ENCODE results near the gene JSRP1.
"Not testable (repeated sequence)": the region's sequence is repeated elsewhere in the genome, so short reads cannot be mapped to it uniquely, and the experiment has no call there.

JSRP1 gene

GRCh38 chr19:2282062-2282861, 26.0 kb upstream of the JSRP1 start, which contains the start of gene PEAK3:
Gene PEAK3 (minus strand): TSS chr19:2282175. CDS start chr19:2280931, 1,244 bp downstream.
- DNase-seq = no peak

- DNase-seq = not testable (repeated sequence)
Observed at GRCh38 chr19:2281265-2282061, 25.2 kb upstream of the JSRP1 start.

GRCh38 chr19:2280633-2281264, 24.5 kb upstream of the JSRP1 start:
- DNase-seq = no peak

GRCh38 chr19:2278459-2279158, 22.4 kb upstream of the JSRP1 start:
- DNase-seq = no peak

- no peak for DNase-seq
Observed at GRCh38 chr19:2277138-2277537, 20.9 kb upstream of the JSRP1 start.

- no peak for DNase-seq
Observed at GRCh38 chr19:2276429-2276986, 20.3 kb upstream of the JSRP1 start.

- DNase-seq = no peak
Observed at GRCh38 chr19:2275588-2276428, 19.6 kb upstream of the JSRP1 start.

- peak; percentile 29 for DNase-seq
Observed at GRCh38 chr19:2274931-2275535, 18.8 kb upstream of the JSRP1 start.

- no peak for DNase-seq
Observed at GRCh38 chr19:2274185-2274711, 18.0 kb upstream of the JSRP1 start.

- peak; percentile 66 for DNase-seq
Observed at GRCh38 chr19:2273356-2274184, 17.4 kb upstream of the JSRP1 start.

GRCh38 chr19:2271234-2272103, 15.3 kb upstream of the JSRP1 start:
- DNase-seq = no peak

GRCh38 chr19:2270423-2271233, 14.4 kb upstream of the JSRP1 start:
- DNase-seq = no peak

- no peak for DNase-seq
Observed at GRCh38 chr19:2270157-2270422, 13.9 kb upstream of the JSRP1 start.

GRCh38 chr19:2269244-2270156, 13.3 kb upstream of the JSRP1 start:
- DNase-seq = peak; percentile 95

GRCh38 chr19:2268861-2269243, 12.6 kb upstream of the JSRP1 start:
- DNase-seq = no peak

- no peak for DNase-seq
Observed at GRCh38 chr19:2268480-2268830, 12.2 kb upstream of the JSRP1 start.
